BLaER1 (cell line): ENCODE results near the gene BTNL3.

Experiments
- H3K27ac ChIP-seq: shearing (Covaris generic); formaldehyde crosslinking; 2 replicates; pipeline ENCODE4 v1.8.1; 2022
- H3K27me3 ChIP-seq: shearing (Covaris generic); formaldehyde crosslinking; 2 replicates; pipeline ENCODE4 v1.8.1; 2022
- H3K36me3 ChIP-seq: shearing (Covaris generic); formaldehyde crosslinking; 2 replicates; pipeline ENCODE4 v1.8.1; 2022
- H3K4me1 ChIP-seq: shearing (Covaris generic); formaldehyde crosslinking; 2 replicates; pipeline ENCODE4 v1.8.1; 2022
- H3K4me2 ChIP-seq: shearing (Covaris generic); formaldehyde crosslinking; 2 replicates; pipeline ENCODE4 v1.8.1; 2022
- H3K4me3 ChIP-seq: shearing (Covaris generic); formaldehyde crosslinking; 2 replicates; pipeline ENCODE4 v1.8.1; 2022
- H3K9ac ChIP-seq: shearing (Covaris generic); formaldehyde crosslinking; 2 replicates; pipeline ENCODE4 v1.8.1; 2022
- H3K9me3 ChIP-seq: shearing (Covaris generic); formaldehyde crosslinking; 2 replicates; pipeline ENCODE4 v1.8.1; 2022
- H4K20me1 ChIP-seq: shearing (Covaris generic); formaldehyde crosslinking; 2 replicates; pipeline ENCODE4 v1.8.1; 2022
- Cebpa-rat ChIP-seq: shearing (Covaris generic); IDR thresholded peaks from 2 replicates; pipeline ENCODE4 v1.8.1; 2022

BTNL3 gene

DNA sequence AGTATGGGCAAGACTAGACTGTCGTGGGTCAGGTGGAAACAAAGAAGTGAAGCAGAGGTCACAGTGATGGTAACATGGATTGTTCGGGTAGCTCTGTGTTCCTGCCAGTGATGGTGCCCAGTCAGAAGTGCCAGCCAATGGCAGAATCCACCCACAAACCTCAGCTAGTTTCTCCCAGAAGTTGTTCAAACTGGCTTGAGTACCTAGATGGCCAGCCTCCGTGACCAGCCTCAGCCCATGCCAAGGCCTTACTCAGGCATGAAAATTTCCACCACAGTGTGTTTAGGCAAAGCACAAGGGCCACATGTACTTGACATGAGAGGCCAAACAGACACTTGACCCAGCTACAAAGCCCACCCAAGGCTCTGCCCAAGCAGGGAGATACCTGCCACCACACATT, 32.0 kb downstream of the BTNL3 start:
- no peaks in the 10 kb centered on the region for H3K4me1 ChIP-seq
- no peak overlapping the region for H3K4me3 ChIP-seq
- no peak for TF ChIP-seq Cebpa-rat

DNA sequence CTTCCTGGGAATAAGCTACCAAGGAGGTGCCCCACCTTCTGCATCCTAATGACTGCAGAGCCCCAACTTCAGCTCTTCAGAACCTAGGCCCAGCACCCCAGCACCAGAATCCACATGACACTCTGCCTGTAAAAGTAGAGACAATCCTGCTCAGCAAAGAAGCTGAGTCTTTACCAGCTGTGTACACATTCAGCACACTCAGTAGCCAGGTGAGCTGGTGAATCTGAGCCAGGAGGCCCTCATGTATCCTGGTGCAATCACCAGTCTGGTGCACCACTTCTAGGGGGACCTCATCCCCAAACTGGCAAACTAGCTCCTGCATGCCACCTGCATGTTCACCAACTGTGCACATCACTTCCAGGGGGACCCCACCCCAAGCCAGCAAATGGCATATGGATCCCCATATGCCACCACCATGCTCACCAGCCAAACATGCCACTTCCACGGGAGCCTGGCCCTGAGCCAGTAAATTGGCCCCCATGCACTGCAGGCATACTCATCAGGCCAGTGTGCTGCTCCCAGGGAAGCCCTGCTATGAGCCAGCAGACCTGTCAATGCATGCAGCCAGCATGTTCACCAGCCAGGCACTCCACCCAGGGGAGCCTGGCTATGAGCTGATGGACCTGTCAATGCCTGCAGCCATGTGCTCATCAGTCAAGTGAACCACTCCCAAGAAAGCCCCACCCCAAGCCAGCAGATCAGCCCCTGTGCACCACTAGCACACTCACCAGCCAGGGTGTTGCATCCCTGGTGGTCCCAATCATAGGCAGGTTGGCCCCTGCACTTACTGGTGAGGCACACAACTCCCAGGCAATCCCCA, 35.8 kb downstream of the BTNL3 start:
- H4K20me1 ChIP-seq: no peaks in the 10 kb centered on the region
- H3K4me2 ChIP-seq: no peak overlapping the region
- no peak overlapping the region for H3K4me3 ChIP-seq
- peaks cover 35% of the 10 kb centered on the region for H3K9me3 ChIP-seq
- no peaks in the 10 kb centered on the region for H3K27me3 ChIP-seq
- H3K36me3 ChIP-seq: no peaks in the 10 kb centered on the region
- no peak for TF ChIP-seq Cebpa-rat
- H3K4me1 ChIP-seq: no peaks in the 10 kb centered on the region
- H3K9ac ChIP-seq: no peak overlapping the region
- H3K27ac ChIP-seq: no peak overlapping the region

More for the DNA sequence above, 32.0 kb downstream of the BTNL3 start:
- Histone ChIP-seq H3K27ac (no peak overlapping the region), H3K9ac (no peak overlapping the region), H4K20me1 (no peaks in the 10 kb centered on the region), H3K9me3 (peaks cover 35% of the 10 kb centered on the region), H3K36me3 (no peaks in the 10 kb centered on the region), H3K4me2 (no peak overlapping the region), H3K27me3 (no peaks in the 10 kb centered on the region)

DNA sequence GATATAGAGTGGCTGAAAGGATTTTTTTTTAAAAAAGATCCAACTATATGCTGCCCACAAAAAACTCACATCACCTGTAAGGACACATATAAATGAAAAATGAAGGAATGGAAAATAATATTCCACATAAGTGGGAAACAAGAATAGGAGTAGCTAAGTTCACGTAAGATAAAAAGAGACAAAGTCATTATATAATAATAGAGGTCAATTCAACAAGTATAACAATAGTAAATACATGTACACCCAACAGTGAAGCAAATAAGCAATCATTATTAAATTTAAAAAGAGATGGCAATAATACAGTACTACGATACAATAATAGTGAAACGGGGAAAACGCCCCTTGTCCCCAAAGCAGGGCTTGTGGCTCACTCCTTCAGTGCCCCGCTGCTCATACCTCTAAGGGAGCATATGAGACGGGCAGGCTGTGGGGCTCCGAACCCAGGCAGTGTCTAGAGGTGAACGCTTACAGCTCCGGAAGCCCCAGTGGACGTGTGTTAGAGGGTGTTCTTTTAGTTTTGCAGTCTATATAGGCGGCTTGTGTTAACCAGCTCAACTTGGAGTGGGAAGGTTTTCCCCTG, 38.9 kb downstream of the BTNL3 start:
- no peak overlapping the region for H3K4me3 ChIP-seq
- H3K9ac ChIP-seq: no peak overlapping the region
- H3K4me1 ChIP-seq: no peaks in the 10 kb centered on the region
- TF ChIP-seq Cebpa-rat: no peak
- peaks cover 21% of the 10 kb centered on the region for H3K9me3 ChIP-seq
- H4K20me1 ChIP-seq: no peaks in the 10 kb centered on the region
- no peak overlapping the region for H3K27ac ChIP-seq
- no peaks in the 10 kb centered on the region for H3K27me3 ChIP-seq
- H3K4me2 ChIP-seq: no peak overlapping the region
- H3K36me3 ChIP-seq: no peaks in the 10 kb centered on the region

DNA sequence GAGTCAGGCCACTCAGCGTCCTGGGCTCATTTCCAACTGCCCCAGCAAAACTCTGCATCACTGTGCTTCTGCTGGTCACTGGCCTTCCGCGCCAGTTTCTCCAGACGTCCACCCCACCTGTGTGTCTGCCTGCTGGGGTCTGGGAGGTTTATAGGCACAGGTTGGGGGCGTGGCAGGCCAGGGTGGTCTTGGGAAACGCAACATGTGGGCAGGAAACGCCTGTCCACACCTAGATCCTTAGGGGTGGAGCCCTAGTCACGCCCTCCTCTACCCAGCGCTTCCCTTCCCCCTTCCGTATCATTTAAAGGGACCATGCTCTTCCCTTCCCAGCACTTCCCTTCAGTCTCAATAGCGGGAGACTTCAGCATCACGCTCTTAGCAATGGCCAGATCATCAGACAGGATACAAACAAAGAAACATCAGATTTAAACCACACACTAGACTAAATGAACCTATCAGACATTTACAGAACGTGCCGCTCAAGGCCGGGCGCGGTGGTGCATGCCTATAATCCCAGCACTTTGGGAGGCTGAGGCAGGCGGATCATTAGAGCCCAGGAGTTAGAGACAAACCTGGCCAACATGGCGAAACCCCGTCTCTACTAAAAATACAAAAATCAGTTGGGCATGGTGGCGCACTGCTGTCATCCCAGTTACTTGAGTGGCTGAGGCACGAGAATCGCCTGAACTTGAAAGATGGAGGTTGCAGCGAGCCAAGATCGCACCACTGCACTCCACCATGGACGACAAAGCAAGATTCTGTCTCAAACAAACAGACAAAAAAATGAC, 39.6 kb downstream of the BTNL3 start:
- Histone ChIP-seq H3K4me3 (no peak overlapping the region), H3K27me3 (no peaks in the 10 kb centered on the region), H3K4me2 (no peak overlapping the region), H3K4me1 (no peaks in the 10 kb centered on the region), H3K9ac (no peak overlapping the region), H4K20me1 (no peaks in the 10 kb centered on the region), H3K27ac (no peak overlapping the region), H3K36me3 (no peaks in the 10 kb centered on the region), H3K9me3 (peaks cover 19% of the 10 kb centered on the region)
- TF ChIP-seq Cebpa-rat: no peak

DNA sequence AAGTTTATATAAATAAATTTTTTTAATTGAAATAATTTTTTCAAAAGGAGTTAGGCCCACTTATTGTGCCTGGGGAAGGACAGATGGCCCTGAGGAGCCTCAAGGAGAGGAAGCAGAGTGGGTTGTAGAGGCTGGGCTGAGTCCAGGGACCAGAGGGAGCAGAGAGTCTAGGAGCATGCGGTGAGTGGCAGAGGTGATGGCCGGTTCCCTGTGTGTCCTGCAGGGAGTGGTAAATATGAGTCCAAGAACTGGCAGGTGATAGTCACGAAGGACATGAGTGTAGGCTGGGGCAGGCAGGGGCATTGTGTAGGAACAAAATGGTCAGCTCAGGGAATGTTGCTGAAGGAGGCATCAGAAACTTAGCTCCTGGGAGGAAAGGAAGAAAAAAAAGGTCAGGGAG, 43.1 kb downstream of the BTNL3 start:
- no peaks in the 10 kb centered on the region for H4K20me1 ChIP-seq
- TF ChIP-seq Cebpa-rat: no peak
- H3K4me3 ChIP-seq: no peak overlapping the region
- no peaks in the 10 kb centered on the region for H3K27me3 ChIP-seq
- H3K9ac ChIP-seq: no peak overlapping the region
- H3K27ac ChIP-seq: no peak overlapping the region
- 0 out of 2 replicates have a peak, but pooled peaks cover 4% of the 10 kb centered on the region for H3K4me1 ChIP-seq
- H3K4me2 ChIP-seq: no peak overlapping the region
- peaks cover 9% of the 10 kb centered on the region for H3K9me3 ChIP-seq
- no peaks in the 10 kb centered on the region for H3K36me3 ChIP-seq

DNA sequence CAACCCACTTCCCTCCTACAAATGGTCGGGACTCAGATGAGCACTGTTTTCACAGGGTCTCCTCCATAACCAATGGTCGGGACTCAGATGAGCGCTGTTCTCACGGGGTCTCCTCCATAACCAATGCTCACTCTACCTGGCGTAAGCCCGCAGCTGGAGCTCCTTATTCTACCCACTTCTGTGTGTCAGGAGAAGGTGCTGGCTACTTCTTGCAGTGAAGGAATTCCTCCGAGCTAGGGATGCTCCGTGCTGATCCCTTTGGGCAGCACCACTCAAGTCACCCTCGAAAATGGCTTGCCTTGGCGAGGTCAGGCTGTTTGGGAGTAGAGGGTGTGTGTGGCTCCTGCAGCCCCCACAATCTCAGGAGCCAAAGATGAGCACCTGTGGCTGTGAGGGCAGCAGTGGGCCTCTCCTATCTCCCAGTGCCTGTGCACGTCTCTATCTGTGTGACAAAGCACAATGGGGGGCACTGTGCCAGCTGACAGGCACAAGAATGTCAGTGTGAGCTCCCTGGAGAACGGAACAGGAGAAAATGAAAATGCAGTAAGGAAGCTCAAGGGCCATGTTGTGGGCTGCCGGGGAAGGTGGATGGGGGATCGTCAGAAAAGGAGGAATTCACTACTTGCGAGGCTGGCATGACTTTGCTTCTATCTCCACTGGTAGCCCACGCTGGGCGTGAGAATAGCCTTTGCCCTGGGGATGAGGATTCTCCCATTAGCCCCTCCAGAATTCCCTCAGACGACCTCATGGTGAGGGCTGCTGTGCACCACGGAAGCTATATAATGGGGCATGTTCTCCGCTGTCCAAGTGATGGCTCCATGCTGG, 47.6 kb downstream of the BTNL3 start:
- H3K4me2 ChIP-seq: no peak overlapping the region
- no peaks in the 10 kb centered on the region for H3K27me3 ChIP-seq
- H3K9me3 ChIP-seq: peaks cover 15% of the 10 kb centered on the region
- H3K4me1 ChIP-seq: 0 out of 2 replicates have a peak, but pooled peaks cover 12% of the 10 kb centered on the region
- TF ChIP-seq Cebpa-rat: no peak
- no peaks in the 10 kb centered on the region for H4K20me1 ChIP-seq
- H3K27ac ChIP-seq: no peak overlapping the region
- H3K4me3 ChIP-seq: no peak overlapping the region
- H3K9ac ChIP-seq: no peak overlapping the region
- no peaks in the 10 kb centered on the region for H3K36me3 ChIP-seq

DNA sequence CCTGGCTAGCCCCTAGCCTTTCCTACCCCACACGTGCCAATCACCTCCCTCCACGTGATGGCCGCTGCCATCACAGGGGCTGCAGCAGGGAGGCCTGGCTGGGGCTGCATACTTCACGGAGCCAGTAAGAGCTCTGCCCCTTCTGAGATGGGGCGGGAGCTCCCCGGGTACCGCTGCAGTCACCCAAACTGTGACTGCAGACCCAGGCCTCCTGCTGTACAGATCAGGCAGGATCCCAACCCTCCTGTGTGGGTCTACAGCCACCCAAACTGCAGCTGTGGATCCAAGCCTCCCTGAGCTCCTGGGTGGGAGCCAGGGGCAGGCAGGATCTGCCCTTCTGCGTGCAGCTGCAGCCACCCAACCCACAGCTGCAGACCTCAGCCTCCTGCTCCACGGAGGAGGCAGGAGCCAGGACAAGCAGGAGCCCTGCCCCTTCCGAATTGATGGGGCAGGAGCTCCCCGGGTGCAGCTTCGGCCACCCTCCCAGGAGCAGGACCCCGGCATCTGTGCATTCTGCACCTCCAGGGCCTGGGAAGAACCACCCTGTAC, 48.2 kb downstream of the BTNL3 start:
- H4K20me1 ChIP-seq: no peaks in the 10 kb centered on the region

DNA sequence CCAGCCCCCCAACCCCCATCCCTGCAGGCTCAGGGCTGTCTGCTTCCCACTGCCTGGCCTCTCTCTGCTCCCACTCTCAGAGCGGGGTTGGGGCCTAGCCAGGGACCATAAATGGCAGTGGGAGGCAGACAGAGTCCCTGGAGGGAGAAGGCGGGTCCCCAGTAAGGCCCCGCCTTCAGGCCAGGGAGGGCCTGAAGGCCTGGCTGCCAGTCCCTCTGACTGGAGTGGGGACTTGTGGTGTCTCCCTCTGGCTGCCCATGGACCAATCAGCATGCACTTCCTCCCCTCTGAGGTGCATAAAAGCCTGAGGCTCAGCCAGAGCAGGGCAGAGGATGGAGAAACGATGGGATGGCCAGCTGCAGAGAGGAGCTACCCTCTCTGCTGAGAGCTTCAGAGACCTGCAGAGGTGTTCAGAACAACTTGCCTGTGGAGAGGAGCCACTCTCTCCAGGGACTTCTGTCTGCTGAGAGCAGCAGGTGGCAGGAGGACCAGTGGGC, 48.8 kb downstream of the BTNL3 start:
- no peaks in the 10 kb centered on the region for H4K20me1 ChIP-seq
- H3K4me1 ChIP-seq: 0 out of 2 replicates have a peak, but pooled peaks cover 12% of the 10 kb centered on the region
- no peak overlapping the region for H3K9ac ChIP-seq
- no peaks in the 10 kb centered on the region for H3K36me3 ChIP-seq
- no peak for TF ChIP-seq Cebpa-rat
- no peak overlapping the region for H3K4me3 ChIP-seq
- H3K27ac ChIP-seq: no peak overlapping the region
- no peak overlapping the region for H3K4me2 ChIP-seq
- H3K27me3 ChIP-seq: no peaks in the 10 kb centered on the region
- peaks cover 8% of the 10 kb centered on the region for H3K9me3 ChIP-seq

More for the DNA sequence above, 48.2 kb downstream of the BTNL3 start:
- Histone ChIP-seq H3K27me3 (no peaks in the 10 kb centered on the region), H3K4me3 (no peak overlapping the region), H3K9ac (no peak overlapping the region), H3K9me3 (peaks cover 13% of the 10 kb centered on the region), H3K27ac (no peak overlapping the region), H3K4me1 (0 out of 2 replicates have a peak, but pooled peaks cover 12% of the 10 kb centered on the region), H3K36me3 (no peaks in the 10 kb centered on the region), H3K4me2 (no peak overlapping the region)
- TF ChIP-seq Cebpa-rat: no peak

DNA sequence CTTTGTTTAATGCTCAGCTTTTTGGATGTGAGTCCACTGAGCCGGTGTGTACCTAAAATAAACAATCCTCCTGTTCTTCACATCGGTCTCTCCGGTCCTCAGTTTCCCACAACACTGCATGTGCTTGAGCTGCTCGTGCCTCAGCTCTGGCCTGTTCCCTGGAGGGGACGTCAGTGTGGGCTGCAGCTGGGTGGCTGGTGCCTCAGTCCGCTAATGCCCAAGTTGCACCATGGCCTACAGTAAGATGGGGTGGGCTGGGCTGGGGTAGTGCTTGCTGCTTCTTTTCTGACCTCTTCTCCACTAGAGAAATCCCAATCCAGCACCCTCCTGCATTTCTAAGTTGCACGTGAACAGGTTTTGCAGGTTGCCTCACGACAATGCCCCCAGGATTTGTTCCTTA, 50.8 kb downstream of the BTNL3 start:
- no peak for TF ChIP-seq Cebpa-rat
- Histone ChIP-seq H3K9ac (no peak overlapping the region), H3K27me3 (no peaks in the 10 kb centered on the region), H3K36me3 (no peaks in the 10 kb centered on the region), H3K9me3 (peaks cover 6% of the 10 kb centered on the region; the same call in 1 of the 2 replicates), H3K4me3 (no peak overlapping the region), H3K4me2 (no peak overlapping the region), H4K20me1 (no peaks in the 10 kb centered on the region), H3K4me1 (peaks cover 21% of the 10 kb centered on the region), H3K27ac (no peak overlapping the region)
